AG09319 (cell line): Measurements from ENCODE around the gene SPPL3.

Experiments used
- DNase-seq: peaks from one replicate; pipeline ENCODE4 v3.0.0-alpha.2; 2010; ENCODE audit warnings: low read depth; ENCODE audit errors: extremely low read depth
- CTCF ChIP-seq: IDR thresholded peaks from 2 replicates; pipeline ENCODE4 v1.5.1; 2011; ENCODE audit warnings: low read depth, mild to moderate bottlenecking, inconsistent platforms, low read length, moderate library complexity

The SPPL3 gene

DNA sequence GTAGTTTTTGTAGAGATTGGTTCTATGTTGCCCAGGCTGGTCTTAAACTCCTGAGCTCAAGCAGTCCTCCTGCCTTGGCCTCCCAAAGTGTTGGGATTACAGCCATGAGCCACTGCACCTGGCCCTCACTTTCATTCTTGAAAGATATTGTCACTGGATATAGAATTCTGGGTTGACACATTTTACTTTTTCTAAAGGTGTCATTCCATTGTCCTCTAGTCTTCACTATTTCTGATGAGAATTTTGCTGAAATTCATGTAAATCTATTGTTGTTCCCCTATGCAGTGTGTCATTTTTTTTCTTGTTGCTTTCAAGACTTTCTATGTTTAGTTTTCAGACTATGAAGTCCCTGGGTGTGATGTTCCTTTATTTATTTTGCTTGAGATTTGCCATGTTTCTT is 149.4 kb downstream of the SPPL3 start:
- no peak for DNase-seq
- no peak for TF ChIP-seq CTCF

DNA sequence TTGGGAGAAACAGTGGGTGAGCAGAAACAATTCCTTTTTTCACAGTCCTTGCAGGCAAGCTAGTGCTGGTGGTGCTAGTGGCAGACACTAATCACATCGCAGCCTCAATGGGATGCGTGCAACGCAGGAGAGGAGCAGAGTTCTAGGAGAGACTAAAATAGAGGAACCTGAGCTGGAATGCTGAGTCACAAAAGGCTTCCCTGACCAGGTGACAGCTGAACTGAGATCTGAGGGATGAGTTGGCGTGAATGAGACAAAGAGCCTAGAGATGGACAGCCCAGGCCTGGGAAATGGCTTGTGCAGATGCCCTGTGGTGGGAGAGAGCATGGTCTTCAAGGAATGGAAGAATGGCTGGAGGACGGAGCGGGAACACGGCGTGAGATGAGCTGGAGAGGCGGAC is 152.8 kb downstream of the SPPL3 start:
- no peak for TF ChIP-seq CTCF
- DNase-seq = no peak

DNA sequence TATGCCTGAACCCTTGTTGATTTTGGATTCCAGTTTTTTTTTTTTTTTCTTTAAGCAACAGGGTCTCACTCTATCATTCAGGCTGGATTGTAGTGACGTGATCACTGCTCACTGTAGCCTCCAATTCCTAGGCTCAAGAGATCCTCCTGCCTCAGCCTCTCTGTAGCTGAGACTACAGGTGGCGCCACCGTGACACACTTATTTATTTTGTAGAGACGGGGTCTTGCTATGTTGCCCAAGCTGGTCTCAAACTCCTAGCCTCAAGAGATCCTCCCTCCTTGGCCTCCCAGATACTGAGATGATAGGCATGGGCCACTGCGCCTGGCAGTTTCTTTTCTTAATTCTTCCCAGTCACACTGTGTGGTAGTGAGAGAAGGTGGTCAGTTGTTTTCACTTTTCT is 153.4 kb downstream of the SPPL3 start:
- DNase-seq = no peak
- TF ChIP-seq CTCF = no peak

DNA sequence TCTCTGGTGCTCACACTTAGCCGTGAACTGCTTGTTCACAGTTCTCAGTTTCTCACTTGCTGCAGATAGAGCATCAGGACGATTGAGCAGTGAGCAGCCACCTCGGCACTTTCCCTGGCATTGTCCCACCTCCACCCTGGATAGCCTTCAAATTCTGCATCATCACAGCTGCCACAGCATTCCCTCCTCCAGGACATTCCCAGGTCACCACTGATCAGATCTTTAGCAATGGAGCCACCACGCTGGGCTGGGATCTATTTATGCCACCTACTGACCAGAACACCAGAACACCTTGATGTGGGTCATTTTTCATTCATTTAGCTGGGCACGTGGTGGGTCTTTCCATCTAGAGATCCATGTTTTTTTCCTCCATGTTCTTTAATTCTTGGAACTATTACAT is 154.9 kb downstream of the SPPL3 start:
- DNase-seq = no peak
- TF ChIP-seq CTCF = no peak

GRCh38 chr12:120748242-120748641 is 155.9 kb downstream of the SPPL3 start:
- no peak for TF ChIP-seq CTCF
- DNase-seq = no peak

GRCh38 chr12:120744922-120745493 is 159.2 kb downstream of the SPPL3 start:
- no peak for TF ChIP-seq CTCF
- DNase-seq = no peak

DNA sequence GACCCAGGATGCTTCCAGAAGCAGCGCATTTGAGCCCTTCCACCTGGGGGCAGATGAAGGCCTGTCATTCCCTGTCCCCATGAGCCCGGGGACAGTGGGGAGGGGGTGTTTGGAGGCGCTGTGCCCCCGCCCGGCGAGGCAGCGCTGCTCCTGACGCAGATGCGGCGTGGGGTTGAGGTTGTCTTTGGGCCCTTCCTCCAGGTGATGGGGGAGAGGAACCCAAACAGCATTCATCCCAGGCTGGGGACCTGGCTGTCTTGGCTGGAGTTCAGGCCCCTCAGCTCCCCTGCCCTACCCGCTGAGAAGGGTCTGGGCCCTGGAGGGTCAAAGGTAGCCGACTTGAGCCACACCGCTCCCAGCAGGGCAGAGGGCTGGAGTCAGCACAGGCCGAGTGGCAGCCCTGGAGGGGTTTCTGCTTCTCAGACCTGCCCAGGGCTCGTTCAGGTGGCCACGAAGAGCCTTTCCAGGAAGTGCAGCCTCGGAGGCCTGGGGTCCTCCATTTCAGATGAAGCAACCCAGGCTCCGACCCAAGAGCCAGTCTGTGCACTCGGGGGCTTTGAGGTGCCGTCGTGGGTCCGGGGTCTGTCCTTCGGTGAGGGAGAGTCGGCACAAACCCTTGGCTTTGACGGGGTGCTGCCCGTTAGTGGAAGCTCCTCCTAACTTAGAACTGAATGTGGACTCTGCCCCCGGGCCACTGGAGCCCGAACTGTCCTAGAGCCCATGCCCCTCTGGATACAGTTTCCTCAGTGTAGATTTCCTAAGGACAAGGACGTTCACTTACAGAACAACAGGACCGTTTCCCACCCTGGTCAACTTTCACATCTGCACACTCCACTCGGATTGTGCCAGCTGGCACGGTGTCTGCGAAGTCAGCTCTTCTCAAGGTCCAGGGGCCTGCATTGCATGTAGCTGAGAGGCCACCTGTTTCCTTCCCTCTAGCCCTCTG is 162.4 kb downstream of the SPPL3 start:
- no peak for TF ChIP-seq CTCF
- no peak for DNase-seq
